ENCODE data around the gene CATSPERZ.

The CATSPERZ gene

DNA sequence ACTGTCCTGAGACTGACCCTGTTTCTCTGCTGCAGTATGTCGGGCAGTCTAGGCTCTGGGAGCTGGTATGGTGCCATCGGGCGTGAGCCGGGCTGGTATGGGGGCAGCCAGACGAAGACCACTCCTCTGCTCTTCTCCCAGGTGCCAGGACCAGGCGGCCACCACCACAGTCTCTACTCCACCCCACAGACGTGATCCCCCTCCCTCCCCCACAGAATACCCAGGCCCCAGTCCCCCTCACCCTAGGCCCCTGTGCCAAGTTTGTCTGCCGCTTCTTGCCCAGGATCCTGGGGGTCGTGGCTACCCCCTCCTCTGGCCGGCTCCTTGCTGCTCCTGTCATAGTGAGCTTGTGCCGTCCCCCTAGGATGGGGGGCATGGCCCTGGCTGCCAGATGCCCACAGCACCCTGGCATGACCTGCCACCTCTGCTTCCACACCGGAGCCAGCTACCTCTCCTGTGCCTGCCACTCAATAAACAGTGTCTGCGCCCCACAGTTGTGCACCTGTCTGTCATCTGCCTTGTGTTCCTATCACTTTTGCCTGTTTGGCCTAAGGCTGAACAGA, 11.1 kb upstream of the CATSPERZ start:
- H3K4me3 ChIP-seq (ENCODE audit: low read length) = no peak overlapping the region
- H3K9ac ChIP-seq (ENCODE audit: low read depth, low read length) = no peak overlapping the region
- 90% methylated on average over 13 of the region's 13 CpGs for WGBS
- H3K27me3 ChIP-seq (ENCODE audit: insufficient read depth, low read length) = peaks cover 61% of the 10 kb centered on the region
- H3K36me3 ChIP-seq (ENCODE audit: insufficient read depth, low read length) = no peaks in the 10 kb centered on the region
- H3K4me1 ChIP-seq (ENCODE audit: insufficient read depth, low read length) = 0 out of 2 replicates have a peak, but pooled peaks cover 3% of the 10 kb centered on the region
- no peaks in the 10 kb centered on the region for H3K9me3 ChIP-seq (ENCODE audit: insufficient read depth, low read depth, low read length)
- H3K27ac ChIP-seq (ENCODE audit: low read depth, low read length) = no peak overlapping the region

DNA sequence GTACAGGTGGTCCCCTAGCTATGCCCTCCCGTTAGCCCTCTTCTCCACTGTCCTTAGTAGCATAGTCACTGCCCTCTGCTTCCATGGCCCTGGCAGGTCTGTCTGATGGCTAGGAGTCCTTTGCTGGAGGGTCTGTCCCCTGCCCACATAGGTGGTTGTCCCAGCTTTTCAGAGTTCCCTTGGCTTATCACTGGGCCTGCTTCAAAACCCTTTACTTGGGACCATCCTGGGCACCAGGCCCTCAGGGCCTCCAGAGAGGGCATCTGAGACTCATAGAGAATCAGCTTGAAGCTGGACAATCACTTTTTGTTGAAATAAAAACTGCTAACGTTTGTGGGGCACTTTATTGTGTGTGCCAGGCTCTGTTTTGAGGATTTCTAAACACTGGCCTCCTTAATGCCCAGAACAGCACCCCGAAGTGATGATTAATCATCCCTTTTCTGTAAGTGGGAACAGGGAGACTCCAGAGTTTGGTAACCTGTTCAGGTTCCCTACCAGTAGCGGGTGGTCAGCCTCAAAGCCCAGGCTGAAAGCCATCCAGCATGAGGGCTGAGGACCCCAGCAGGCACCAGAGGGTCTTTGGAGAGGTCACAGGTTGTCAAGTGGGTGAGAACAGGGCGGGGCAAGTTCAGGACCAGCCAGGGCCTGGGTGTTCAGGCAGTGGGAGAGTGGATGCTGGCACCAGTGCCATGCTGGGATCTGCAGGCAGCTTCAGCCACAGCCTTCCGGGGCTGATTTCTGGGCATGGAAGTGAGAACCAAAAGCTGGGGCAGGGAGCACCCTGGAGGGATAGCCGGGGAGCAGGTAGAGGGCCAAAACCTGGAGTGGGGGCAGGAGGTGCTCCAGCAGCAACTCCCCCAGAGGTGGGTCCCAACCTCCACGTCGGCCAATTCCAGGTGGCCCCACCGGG, 9.6 kb upstream of the CATSPERZ start:
- Histone ChIP-seq H3K4me1 (ENCODE audit: insufficient read depth, low read length) (0 out of 2 replicates have a peak, but pooled peaks cover 3% of the 10 kb centered on the region), H3K4me3 (ENCODE audit: low read length) (peak overlapping the region; percentile 47), H3K9ac (ENCODE audit: low read depth, low read length) (no peak overlapping the region), H3K27ac (ENCODE audit: low read depth, low read length) (no peak overlapping the region), H3K27me3 (ENCODE audit: insufficient read depth, low read length) (peaks cover 76% of the 10 kb centered on the region), H3K36me3 (ENCODE audit: insufficient read depth, low read length) (no peaks in the 10 kb centered on the region), H3K9me3 (ENCODE audit: insufficient read depth, low read depth, low read length) (no peaks in the 10 kb centered on the region)
- WGBS = 51% methylated on average over 10 of the region's 10 CpGs

- Histone ChIP-seq H3K9ac (ENCODE audit: low read depth, low read length) (no peak within 1 kb of the TSS; the same call in 1 of the 2 replicates), H3K27ac (ENCODE audit: low read depth, low read length) (no peak within 1 kb of the TSS), H3K4me3 (ENCODE audit: low read length) (peak within 1 kb of the TSS; percentile 47), H3K36me3 (ENCODE audit: insufficient read depth, low read length) (no peaks in the 10 kb centered on the region), H3K27me3 (ENCODE audit: insufficient read depth, low read length) (peaks cover 80% of the 10 kb centered on the region), H3K9me3 (ENCODE audit: insufficient read depth, low read depth, low read length) (no peaks in the 10 kb centered on the region), H3K4me1 (ENCODE audit: insufficient read depth, low read length) (0 out of 2 replicates have a peak, but pooled peaks cover under 1% of the 10 kb centered on the region)
- WGBS = 1% methylated on average over 45 of the region's 45 CpGs
Observed at GRCh38 chr11:64291262-64291751, 8.9 kb upstream of the CATSPERZ start, which contains the start of gene KCNK4. Gene KCNK4, plus strand, starts transcription at chr11:64291302. Its CDS starts 1,717 bp downstream, at chr11:64293019.

- H3K9me3 ChIP-seq (ENCODE audit: insufficient read depth, low read depth, low read length) = no peaks in the 10 kb centered on the region
- no peak overlapping the region for H3K27ac ChIP-seq (ENCODE audit: low read depth, low read length)
- H3K4me3 ChIP-seq (ENCODE audit: low read length) = peak overlapping the region; percentile 47
- no peaks in the 10 kb centered on the region for H3K4me1 ChIP-seq (ENCODE audit: insufficient read depth, low read length)
- H3K9ac ChIP-seq (ENCODE audit: low read depth, low read length) = no peak overlapping the region
- no peaks in the 10 kb centered on the region for H3K36me3 ChIP-seq (ENCODE audit: insufficient read depth, low read length)
- H3K27me3 ChIP-seq (ENCODE audit: insufficient read depth, low read length) = peaks cover 81% of the 10 kb centered on the region
- 2% methylated on average over 96 of the region's 96 CpGs for WGBS
Observed at GRCh38 chr11:64291752-64292459, 8.3 kb upstream of the CATSPERZ start.

GRCh38 chr11:64292460-64293254, 7.5 kb upstream of the CATSPERZ start:
- no peaks in the 10 kb centered on the region for H3K9me3 ChIP-seq (ENCODE audit: insufficient read depth, low read depth, low read length)
- no peak overlapping the region for H3K27ac ChIP-seq (ENCODE audit: low read depth, low read length)
- H3K36me3 ChIP-seq (ENCODE audit: insufficient read depth, low read length) = no peaks in the 10 kb centered on the region
- H3K9ac ChIP-seq (ENCODE audit: low read depth, low read length) = no peak overlapping the region
- 39% methylated on average over 42 of the region's 42 CpGs for WGBS
- peak overlapping the region; percentile 47 for H3K4me3 ChIP-seq (ENCODE audit: low read length)
- no peaks in the 10 kb centered on the region for H3K4me1 ChIP-seq (ENCODE audit: insufficient read depth, low read length)
- peaks cover 86% of the 10 kb centered on the region for H3K27me3 ChIP-seq (ENCODE audit: insufficient read depth, low read length)

DNA sequence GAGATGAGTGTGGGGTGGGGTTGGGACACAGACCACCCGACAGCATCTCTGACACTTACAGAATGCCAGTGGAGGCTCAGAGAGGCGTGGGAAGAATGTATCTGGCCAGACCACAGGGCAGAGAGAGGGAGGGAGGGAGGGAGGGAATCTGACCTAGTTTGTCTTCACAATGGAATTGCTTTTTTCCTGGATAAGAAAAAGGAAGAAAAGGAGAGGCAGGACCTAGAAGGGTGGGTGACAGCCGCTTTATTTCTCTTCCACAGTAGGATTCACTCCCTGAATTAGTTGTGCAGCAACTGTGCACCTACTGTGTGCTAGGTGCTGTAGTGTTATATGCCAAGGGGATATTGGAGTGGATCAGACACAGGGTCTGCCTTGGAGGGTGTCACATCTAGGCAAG, 5.4 kb upstream of the CATSPERZ start:
- Histone ChIP-seq H3K4me3 (ENCODE audit: low read length) (no peak overlapping the region), H3K27ac (ENCODE audit: low read depth, low read length) (no peak overlapping the region), H3K27me3 (ENCODE audit: insufficient read depth, low read length) (peaks cover 100% of the 10 kb centered on the region), H3K36me3 (ENCODE audit: insufficient read depth, low read length) (no peaks in the 10 kb centered on the region), H3K9ac (ENCODE audit: low read depth, low read length) (no peak overlapping the region), H3K4me1 (ENCODE audit: insufficient read depth, low read length) (no peaks in the 10 kb centered on the region), H3K9me3 (ENCODE audit: insufficient read depth, low read depth, low read length) (no peaks in the 10 kb centered on the region)
- 71% methylated on average over 3 of the region's 3 CpGs for WGBS

DNA sequence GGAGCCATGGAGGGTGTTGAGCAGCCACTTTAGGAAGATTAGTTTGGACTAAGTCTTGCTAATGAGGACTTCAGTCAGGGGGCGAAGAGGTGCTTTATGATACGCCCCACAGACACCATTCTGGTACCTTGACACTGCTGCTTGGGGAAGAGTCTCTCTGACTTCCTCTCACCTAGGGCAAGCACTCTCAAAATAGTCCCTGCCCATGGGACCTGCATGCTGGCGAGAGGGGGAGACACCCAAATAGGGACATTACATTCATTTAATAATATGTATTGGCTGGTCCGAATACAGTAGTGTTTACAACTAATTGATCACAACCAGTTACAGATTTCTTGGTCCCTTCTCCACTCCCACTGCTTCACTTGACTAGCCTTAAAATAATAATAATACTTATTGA, 4.4 kb upstream of the CATSPERZ start:
- no peak overlapping the region for H3K27ac ChIP-seq (ENCODE audit: low read depth, low read length)
- 82% methylated on average over 2 of the region's 4 CpGs for WGBS
- H3K4me3 ChIP-seq (ENCODE audit: low read length) = no peak overlapping the region
- no peaks in the 10 kb centered on the region for H3K36me3 ChIP-seq (ENCODE audit: insufficient read depth, low read length)
- H3K9ac ChIP-seq (ENCODE audit: low read depth, low read length) = no peak overlapping the region
- H3K27me3 ChIP-seq (ENCODE audit: insufficient read depth, low read length) = peaks cover 100% of the 10 kb centered on the region
- no peaks in the 10 kb centered on the region for H3K4me1 ChIP-seq (ENCODE audit: insufficient read depth, low read length)
- H3K9me3 ChIP-seq (ENCODE audit: insufficient read depth, low read depth, low read length) = no peaks in the 10 kb centered on the region

GRCh38 chr11:64296236-64296635, 3.9 kb upstream of the CATSPERZ start:
- Histone ChIP-seq H3K9me3 (ENCODE audit: insufficient read depth, low read depth, low read length) (no peaks in the 10 kb centered on the region), H3K9ac (ENCODE audit: low read depth, low read length) (no peak overlapping the region), H3K27me3 (ENCODE audit: insufficient read depth, low read length) (peaks cover 100% of the 10 kb centered on the region), H3K27ac (ENCODE audit: low read depth, low read length) (no peak overlapping the region), H3K36me3 (ENCODE audit: insufficient read depth, low read length) (no peaks in the 10 kb centered on the region), H3K4me3 (ENCODE audit: low read length) (no peak overlapping the region), H3K4me1 (ENCODE audit: insufficient read depth, low read length) (no peaks in the 10 kb centered on the region)
- WGBS = 35% methylated on average over 1 of the region's 1 CpG

DNA sequence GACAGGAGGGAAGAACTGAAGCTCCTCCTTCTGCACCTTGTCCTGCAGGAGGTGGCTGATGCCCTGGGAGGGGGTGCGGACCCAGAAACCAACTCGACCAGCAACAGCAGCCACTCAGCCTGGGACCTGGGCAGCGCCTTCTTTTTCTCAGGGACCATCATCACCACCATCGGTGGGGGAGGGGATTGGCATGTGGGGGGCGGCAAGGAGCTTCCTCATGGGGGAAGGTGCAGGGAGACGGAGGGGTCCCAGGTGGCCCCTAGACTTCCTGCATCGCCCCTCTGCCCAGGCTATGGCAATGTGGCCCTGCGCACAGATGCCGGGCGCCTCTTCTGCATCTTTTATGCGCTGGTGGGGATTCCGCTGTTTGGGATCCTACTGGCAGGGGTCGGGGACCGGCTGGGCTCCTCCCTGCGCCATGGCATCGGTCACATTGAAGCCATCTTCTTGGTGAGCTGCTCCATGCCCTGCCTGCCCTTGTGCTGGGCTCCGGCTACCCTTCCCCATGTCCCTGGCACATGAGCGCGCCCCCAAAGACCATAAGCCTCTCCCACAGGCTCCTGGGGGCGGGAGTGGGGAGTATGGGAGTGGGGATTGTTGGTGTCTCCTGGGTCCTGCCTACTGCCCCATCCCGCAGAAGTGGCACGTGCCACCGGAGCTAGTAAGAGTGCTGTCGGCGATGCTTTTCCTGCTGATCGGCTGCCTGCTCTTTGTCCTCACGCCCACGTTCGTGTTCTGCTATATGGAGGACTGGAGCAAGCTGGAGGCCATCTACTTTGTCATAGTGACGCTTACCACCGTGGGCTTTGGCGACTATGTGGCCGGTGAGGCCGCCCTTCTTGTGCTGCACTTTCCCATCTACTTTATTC, 3.1 kb upstream of the CATSPERZ start:
- WGBS = 49% methylated on average over 34 of the region's 34 CpGs
- Histone ChIP-seq H3K9me3 (ENCODE audit: insufficient read depth, low read depth, low read length) (no peaks in the 10 kb centered on the region), H3K27ac (ENCODE audit: low read depth, low read length) (no peak overlapping the region), H3K4me3 (ENCODE audit: low read length) (no peak overlapping the region), H3K4me1 (ENCODE audit: insufficient read depth, low read length) (no peaks in the 10 kb centered on the region), H3K27me3 (ENCODE audit: insufficient read depth, low read length) (peaks cover 100% of the 10 kb centered on the region), H3K9ac (ENCODE audit: low read depth, low read length) (no peak overlapping the region), H3K36me3 (ENCODE audit: insufficient read depth, low read length) (no peaks in the 10 kb centered on the region)

All from HUES64 (cell line).